T-cell (primary cell): ENCODE results near the gene THYN1. TPM values are rescaled to one million over a fixed set of nuclear protein-coding genes. Genes with fewer than 3 reads are reported as not detected.

Source experiments
- ATAC-seq, 4 experiments: fragments of 200-7000 bp in 3 of 4; fragments of 150-1000 bp in 1 of 4; cut with Tn5 transposase; replicated peaks in 1 of 4; 1 replicate in 3 of 4; 2 replicates in 1 of 4; pipeline ENCODE4 v1.10.0; 2021; ENCODE audit warnings: moderate library complexity in 3 of 4, mild to moderate bottlenecking in 2 of 4, moderate number of reproducible peaks in 1 of 4
- CTCF ChIA-PET, 2 donors: fragments of 300-600 bp; sonication (Branson Sonifier 250); formaldehyde crosslinking; loops; one replicate each; lab custom pipeline; 2022; ENCODE audit warnings: antibody characterized with exemption in 2 of 2; lab: Charles Lee
- POLR2A ChIA-PET, 2 donors: fragments of 300-600 bp; sonication (Branson Sonifier 250); formaldehyde crosslinking; loops; one replicate each; lab custom pipeline; 2022; ENCODE audit warnings: antibody characterized with exemption in 2 of 2; lab: Charles Lee
- DNase-seq, 35 experiments: peaks; one replicate each; pipeline versions ENCODE4 v3.0.0 to v3.0.0-alpha.2; 2013 to 2023
- H3K27ac ChIP-seq: one replicate; pipeline ENCODE4 v1.5.1; 2013; ENCODE audit warnings: low read length
- H3K27me3 ChIP-seq, 2 experiments: replicated peaks in 1 of 2; 1 replicate in 1 of 2; 2 replicates in 1 of 2; pipeline versions ENCODE4 v1.6.1 to v1.7.0; 2013; ENCODE audit warnings: low read length in 1 of 2, mixed read lengths in 1 of 2; ENCODE audit not compliant: control insufficient read depth in 2 of 2, insufficient read depth in 2 of 2; ENCODE audit errors: extremely low read depth in 1 of 2
- H3K36me3 ChIP-seq, 2 donors: 1 replicate in 1 of 2; 2 replicates in 1 of 2; pipeline versions ENCODE4 v1.6.1 to v1.7.0; 2013; ENCODE audit warnings: low read length in 1 of 2; ENCODE audit not compliant: control insufficient read depth in 2 of 2, insufficient read depth in 1 of 2; ENCODE audit errors: extremely low read depth in 1 of 2
- H3K4me1 ChIP-seq, 2 experiments: 1 replicate in 1 of 2; 2 replicates in 1 of 2; pipeline versions ENCODE4 v1.6.1 to v1.7.0; 2013; ENCODE audit warnings: low read length in 2 of 2, mixed read lengths in 1 of 2; ENCODE audit not compliant: insufficient read depth in 2 of 2, control insufficient read depth in 1 of 2; ENCODE audit errors: extremely low read depth in 1 of 2
- H3K4me3 ChIP-seq, 2 donors: 1 replicate in 1 of 2; 2 replicates in 1 of 2; pipeline versions ENCODE4 v1.5.1 to v1.7.0; 2013; ENCODE audit warnings: mild to moderate bottlenecking in 2 of 2, low read length in 1 of 2, moderate library complexity in 1 of 2; ENCODE audit not compliant: control insufficient read depth in 1 of 2; ENCODE audit errors: extremely low read depth in 1 of 2
- H3K9me3 ChIP-seq: 2 replicates; pipeline ENCODE4 v1.7.0; 2013
- H3K27ac Mint-ChIP-seq, 2 donors: one replicate each; pipeline ENCODE4 v1.8.0; 2020 to 2021; ENCODE audit warnings: mild to moderate bottlenecking in 2 of 2, mixed read lengths in 2 of 2
- H3K27me3 Mint-ChIP-seq, 2 donors: one replicate each; pipeline ENCODE4 v1.8.0; 2021 to 2022; ENCODE audit warnings: mixed read lengths in 2 of 2
- H3K36me3 Mint-ChIP-seq: one replicate; pipeline ENCODE4 v1.8.0; 2021; ENCODE audit warnings: mixed read lengths
- H3K4me1 Mint-ChIP-seq, 3 donors: one replicate each; pipeline ENCODE4 v1.8.0; 2020 to 2022; ENCODE audit warnings: mixed read lengths in 3 of 3, mild to moderate bottlenecking in 1 of 3
- H3K4me3 Mint-ChIP-seq, 3 donors: one replicate each; pipeline ENCODE4 v1.8.0; 2020 to 2022; ENCODE audit warnings: mild to moderate bottlenecking in 3 of 3, mixed read lengths in 3 of 3, moderate library complexity in 3 of 3
- H3K9me3 Mint-ChIP-seq, 3 donors: one replicate each; pipeline ENCODE4 v1.8.0; 2020 to 2022; ENCODE audit warnings: mixed read lengths in 3 of 3
- WGBS: methylation state at CpG from one replicate; pipeline ENCODE4 v1.1.5; 2013; ENCODE audit warnings: missing lambda C conversion rate; ENCODE audit not compliant: insufficient coverage; 5-methylcytosine and 5-hydroxymethylcytosine counted together
- total RNA-seq, 35 experiments: library from RNA in 6 of 35; stranded (reverse) in 6 of 35; fragments of 120-200 nt in 1 of 35; gene quantifications; one replicate each; pipeline versions ENCODE4 v1.2.1 to v1.2.4 and lab custom pipeline; 2013 to 2026

Gene THYN1
- total RNA-seq, 5 donors from 2014 or later (not counting 1 experiment from before 2014, with no cell fraction given), result 37.5 to 57.6 (median 55.5) TPM

GRCh38 chr11:134231958-134232659 lies 21.0 kb downstream of the THYN1 start:
- H3K27me3 Mint-ChIP-seq, result no peaks in the 10 kb centered on the region
- Histone ChIP-seq H3K4me1 (peaks cover 31 to 55% of the 10 kb centered on the region in 2 experiments), H3K36me3 (peaks cover 4 to 37% of the 10 kb centered on the region in 2 donors), H3K27ac (no peak overlapping the region), H3K4me3 (no peak overlapping the region), H3K27me3 (no peaks in the 10 kb centered on the region), H3K9me3 (no peaks in the 10 kb centered on the region)
- ChIA-PET CTCF (no interaction called here), POLR2A (no interaction called here)
- WGBS, result 97% methylated on average over 5 of the region's 10 CpGs
- peak overlapping the region; percentile 0 to 71 for H3K27ac Mint-ChIP-seq
- ATAC-seq (no peak), DNase-seq (no peak)
- H3K4me1 Mint-ChIP-seq, result peaks cover 45 to 60% (median 56%) of the 10 kb centered on the region in 3 donors
- H3K4me3 Mint-ChIP-seq, result no peak overlapping the region
- peaks cover 32% of the 10 kb centered on the region for H3K36me3 Mint-ChIP-seq
- H3K9me3 Mint-ChIP-seq, result no peaks in the 10 kb centered on the region

GRCh38 chr11:134230339-134230738 lies 22.8 kb downstream of the THYN1 start:
- Histone ChIP-seq H3K27ac (no peak overlapping the region), H3K9me3 (no peaks in the 10 kb centered on the region), H3K4me1 (peaks cover 45 to 71% of the 10 kb centered on the region in 2 experiments), H3K27me3 (no peaks in the 10 kb centered on the region), H3K36me3 (peaks cover 4 to 20% of the 10 kb centered on the region in 2 donors), H3K4me3 (no peak overlapping the region)
- H3K27ac Mint-ChIP-seq, result peak overlapping the region; percentile 47 to 58
- H3K27me3 Mint-ChIP-seq, result no peaks in the 10 kb centered on the region
- peak overlapping the region in 1 of 3 donors; percentile 49 for H3K4me3 Mint-ChIP-seq
- peaks cover 63 to 77% (median 74%) of the 10 kb centered on the region in 3 donors for H3K4me1 Mint-ChIP-seq
- POLR2A ChIA-PET, result no interaction called here
- ATAC-seq (no peak), DNase-seq (no peak)
- CTCF ChIA-PET, result interaction anchor here in 1 of 2 donors (0.5 kb wide), 1 partner anchor 37 kb away, joined by 3 read pairs; no protein-coding TSS in a partner anchor
- peaks cover 24% of the 10 kb centered on the region for H3K36me3 Mint-ChIP-seq
- no CpG with 5 or more reads among the region's 4 CpGs for WGBS
- no peaks in the 10 kb centered on the region for H3K9me3 Mint-ChIP-seq

- POLR2A ChIA-PET, result interaction anchor here (0.5 to 1.0 kb wide), 4 partner anchors 20 to 50 kb away, joined by 3 to 4 read pairs (median 4); partner anchors contain the start of genes ACAD8 (in 1 of the 2) and THYN1 (in 1 of the 2)
- no peaks in the 10 kb centered on the region for H3K9me3 ChIP-seq
- peaks cover 4 to 13% of the 10 kb centered on the region in 2 donors for H3K36me3 ChIP-seq
- Mint-ChIP-seq H3K27me3 (no peaks in the 10 kb centered on the region), H3K4me1 (peaks cover 68 to 80% (median 74%) of the 10 kb centered on the region in 3 donors), H3K27ac (peak overlapping the region; percentile 47 to 58), H3K4me3 (peak overlapping the region in 2 of 3 donors; percentile 29 to 49), H3K36me3 (peaks cover 17% of the 10 kb centered on the region), H3K9me3 (no peaks in the 10 kb centered on the region)
- H3K4me1 ChIP-seq, result peaks cover 45 to 74% of the 10 kb centered on the region in 2 experiments
- H3K4me3 ChIP-seq, result no peak overlapping the region
- ATAC-seq (no peak), DNase-seq (no peak)
- CTCF ChIA-PET, result interaction anchor here (1.1 to 1.7 kb wide), 2 partner anchors 15 kb away, joined by 4 to 5 read pairs; no protein-coding TSS in a partner anchor
- H3K27me3 ChIP-seq, result no peaks in the 10 kb centered on the region
- no peak overlapping the region for H3K27ac ChIP-seq
- WGBS, result 81% methylated on average over 5 of the region's 6 CpGs
These were observed 23.9 kb downstream of the THYN1 start for GRCh38 chr11:134229126-134229790.

- Histone ChIP-seq H3K36me3 (peaks cover 4 to 13% of the 10 kb centered on the region in 2 donors), H3K27me3 (no peaks in the 10 kb centered on the region), H3K27ac (no peak overlapping the region), H3K4me1 (peaks cover 45 to 74% of the 10 kb centered on the region in 2 experiments), H3K9me3 (no peaks in the 10 kb centered on the region), H3K4me3 (peak overlapping the region in 1 of 2 donors; percentile 25)
- H3K27me3 Mint-ChIP-seq, result peaks cover 0 to 1% of the 10 kb centered on the region in 2 donors
- no peak for ATAC-seq
- no peaks in the 10 kb centered on the region for H3K9me3 Mint-ChIP-seq
- DNase-seq, result peak in 28 of 35 experiments; percentile 7 to 68 (median 22)
- H3K4me3 Mint-ChIP-seq, result peak overlapping the region in 2 of 3 donors; percentile 28 to 44
- H3K36me3 Mint-ChIP-seq, result peaks cover 17% of the 10 kb centered on the region
- H3K4me1 Mint-ChIP-seq, result peaks cover 74 to 84% (median 77%) of the 10 kb centered on the region in 3 donors
- H3K27ac Mint-ChIP-seq, result peak overlapping the region in 1 of 2 donors; percentile 8
- 34% methylated on average over 4 of the region's 6 CpGs for WGBS
- CTCF ChIA-PET, result interaction anchor here (1.1 to 1.7 kb wide), 2 partner anchors 16 kb away, joined by 4 to 5 read pairs; no protein-coding TSS in a partner anchor
- POLR2A ChIA-PET, result interaction anchor here (0.5 to 1.0 kb wide), 3 partner anchors 20 to 50 kb away, joined by 3 to 4 read pairs (median 4); partner anchors contain the start of genes ACAD8 (in 1 of the 2) and THYN1 (in 1 of the 2)
These were observed 24.5 kb downstream of the THYN1 start for GRCh38 chr11:134228625-134229024.

GRCh38 chr11:134226806-134227325 lies 26.3 kb downstream of the THYN1 start:
- Mint-ChIP-seq H3K4me1 (peaks cover 79 to 86% (median 83%) of the 10 kb centered on the region in 3 donors), H3K36me3 (peaks cover 17% of the 10 kb centered on the region), H3K4me3 (peak overlapping the region; percentile 92 to 97 (median 96)), H3K27ac (peak overlapping the region in 1 of 2 donors; percentile 27), H3K27me3 (peaks cover 0 to 1% of the 10 kb centered on the region in 2 donors), H3K9me3 (no peaks in the 10 kb centered on the region)
- peaks cover 58 to 69% of the 10 kb centered on the region in 2 experiments for H3K4me1 ChIP-seq
- peaks cover 0 to 7% of the 10 kb centered on the region in 2 donors for H3K36me3 ChIP-seq
- H3K9me3 ChIP-seq, result no peaks in the 10 kb centered on the region
- H3K4me3 ChIP-seq, result peak overlapping the region in 1 of 2 donors; percentile 25
- ChIA-PET CTCF (interaction anchor here in 1 of 2 donors (1.1 kb wide), 1 partner anchor 20 kb away, joined by 3 read pairs; no protein-coding TSS in a partner anchor), POLR2A (no interaction called here)
- WGBS, result 40% methylated on average over 1 of the region's 5 CpGs
- DNase-seq (no peak), ATAC-seq (no peak)
- no peaks in the 10 kb centered on the region for H3K27me3 ChIP-seq
- H3K27ac ChIP-seq, result no peak overlapping the region
